A673 (cell line): Measurements from ENCODE around the gene URAD.

Experiments used
- EZH2 ChIP-seq: fragments of 200-600 bp; sonication (generic); IDR thresholded peaks from 2 replicates; pipeline ENCODE4 v1.6.1; 2017; ENCODE audit warnings: borderline replicate concordance, low read depth, mild to moderate bottlenecking, mixed read lengths, antibody characterized with exemption, low read length; ENCODE audit not compliant: poor library complexity, severe bottlenecking
- TF ChIP-seq, protein P1 (sequence below): fragments of 300-800, 200-600 bp; sonication (generic); conservative IDR thresholded peaks from 2 replicates; pipeline ENCODE4 v1.5.1; 2017; ENCODE audit warnings: low read depth, mild to moderate bottlenecking, antibody characterized with exemption, low read length, moderate library complexity, mixed read lengths

DNA sequence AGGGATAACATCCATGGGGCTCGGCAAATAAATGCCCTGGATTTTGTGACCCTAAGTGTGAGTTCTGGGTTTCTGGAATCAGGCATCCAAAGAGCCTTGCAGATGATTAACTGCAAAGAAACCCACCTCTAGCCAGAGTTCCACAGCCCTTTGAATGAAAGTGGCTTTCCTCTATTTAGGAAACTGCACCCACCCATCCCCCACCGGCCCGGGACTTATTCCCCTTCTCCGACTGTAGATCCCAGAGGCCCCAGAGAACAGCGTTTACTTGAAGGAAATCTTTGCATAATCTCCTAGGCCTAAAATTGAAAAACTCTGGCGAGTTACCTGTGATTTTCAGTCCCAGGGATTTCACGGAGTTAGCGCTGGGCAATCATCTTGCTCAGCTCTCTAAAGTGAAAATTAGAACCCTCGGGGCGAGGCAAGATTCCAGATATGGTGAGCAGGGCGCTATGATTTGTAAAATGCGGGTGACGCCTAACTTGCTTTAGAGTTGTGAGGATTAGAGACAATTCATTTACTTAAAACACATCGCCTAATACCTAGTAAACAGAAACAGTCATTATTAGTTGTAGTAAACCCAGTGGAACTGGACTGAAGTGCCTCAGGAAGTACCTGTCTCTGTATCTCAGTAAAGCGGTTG is 9.4 kb downstream of the URAD start:
- TF ChIP-seq, protein P1, sequence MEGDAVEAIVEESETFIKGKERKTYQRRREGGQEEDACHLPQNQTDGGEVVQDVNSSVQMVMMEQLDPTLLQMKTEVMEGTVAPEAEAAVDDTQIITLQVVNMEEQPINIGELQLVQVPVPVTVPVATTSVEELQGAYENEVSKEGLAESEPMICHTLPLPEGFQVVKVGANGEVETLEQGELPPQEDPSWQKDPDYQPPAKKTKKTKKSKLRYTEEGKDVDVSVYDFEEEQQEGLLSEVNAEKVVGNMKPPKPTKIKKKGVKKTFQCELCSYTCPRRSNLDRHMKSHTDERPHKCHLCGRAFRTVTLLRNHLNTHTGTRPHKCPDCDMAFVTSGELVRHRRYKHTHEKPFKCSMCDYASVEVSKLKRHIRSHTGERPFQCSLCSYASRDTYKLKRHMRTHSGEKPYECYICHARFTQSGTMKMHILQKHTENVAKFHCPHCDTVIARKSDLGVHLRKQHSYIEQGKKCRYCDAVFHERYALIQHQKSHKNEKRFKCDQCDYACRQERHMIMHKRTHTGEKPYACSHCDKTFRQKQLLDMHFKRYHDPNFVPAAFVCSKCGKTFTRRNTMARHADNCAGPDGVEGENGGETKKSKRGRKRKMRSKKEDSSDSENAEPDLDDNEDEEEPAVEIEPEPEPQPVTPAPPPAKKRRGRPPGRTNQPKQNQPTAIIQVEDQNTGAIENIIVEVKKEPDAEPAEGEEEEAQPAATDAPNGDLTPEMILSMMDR, result no peak
- peak; percentile 86 for TF ChIP-seq EZH2
